ENCODE results near the gene RIOK2.
A peak's percentile ranks its signal among the peaks of the same experiment; 100 is the strongest.

RIOK2 gene

DNA sequence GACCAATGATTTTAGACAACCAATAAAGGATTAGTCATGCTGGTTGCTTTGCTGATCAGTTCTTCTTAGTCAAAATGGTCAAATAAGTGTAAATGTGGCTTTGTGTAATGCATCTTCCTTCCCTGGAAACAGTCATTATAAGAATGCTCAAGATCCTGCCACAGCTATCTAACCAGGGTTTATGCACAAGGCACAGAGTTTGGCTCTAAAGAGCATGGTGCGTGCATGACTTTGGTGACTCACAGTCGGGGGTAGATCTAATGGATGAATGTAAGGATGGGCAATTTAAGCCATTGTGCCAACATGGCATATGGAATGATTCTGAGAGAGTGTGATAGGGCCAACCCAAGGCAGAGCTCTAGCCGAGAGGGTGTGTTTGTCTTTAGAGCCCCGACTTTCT, 47.2 kb downstream of the RIOK2 start:
- no peak for DNase-seq
- in situ Hi-C loops (cut with MboI; ENCODE audit: low pct_unique_long_range_greater_than_20kb, low sequenced_read_pairs) = no loop called here

DNA sequence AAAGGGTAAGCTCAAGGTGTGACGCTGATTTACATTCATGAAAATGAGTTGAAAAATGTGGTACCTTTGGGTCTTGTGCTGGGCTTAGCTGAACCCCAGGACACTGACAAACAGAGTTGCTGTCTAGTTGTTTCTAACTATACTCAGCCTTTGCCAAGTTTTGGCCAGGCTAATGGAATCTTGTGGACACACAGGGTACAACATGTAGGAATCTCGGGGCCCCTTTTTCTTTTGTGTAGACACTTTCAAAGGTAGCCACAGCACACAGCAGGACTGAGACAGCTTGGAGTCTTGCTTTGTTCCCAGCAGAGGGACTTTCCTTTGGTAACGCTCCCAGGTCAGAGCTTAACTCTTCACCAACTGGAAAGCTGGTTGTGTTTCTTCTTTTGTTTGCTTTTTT, 48.4 kb downstream of the RIOK2 start:
- no peak for DNase-seq
- in situ Hi-C loops (cut with MboI; ENCODE audit: low pct_unique_long_range_greater_than_20kb, low sequenced_read_pairs) = no loop called here

DNA sequence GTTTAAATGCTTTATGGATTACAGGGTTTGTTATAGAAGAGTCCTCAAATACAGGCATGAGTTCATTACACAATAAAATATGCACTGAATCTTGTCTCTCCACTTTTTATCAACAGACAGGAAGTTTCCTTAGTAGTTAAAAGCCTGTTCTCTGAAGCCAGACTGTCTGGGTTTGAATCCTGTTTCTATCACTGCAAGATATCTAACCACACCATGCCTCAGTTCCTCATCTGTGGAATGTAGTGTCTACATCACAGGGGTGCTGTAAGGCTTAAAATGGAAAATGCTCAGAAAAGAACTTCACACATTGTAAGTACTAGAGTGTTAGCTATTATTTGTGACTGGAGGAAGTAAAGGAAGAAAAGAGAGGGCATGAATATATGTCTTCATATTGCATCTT, 49.9 kb downstream of the RIOK2 start:
- in situ Hi-C loops (cut with MboI; ENCODE audit: low pct_unique_long_range_greater_than_20kb, low sequenced_read_pairs) = no loop called here
- DNase-seq = peak; percentile 36

DNA sequence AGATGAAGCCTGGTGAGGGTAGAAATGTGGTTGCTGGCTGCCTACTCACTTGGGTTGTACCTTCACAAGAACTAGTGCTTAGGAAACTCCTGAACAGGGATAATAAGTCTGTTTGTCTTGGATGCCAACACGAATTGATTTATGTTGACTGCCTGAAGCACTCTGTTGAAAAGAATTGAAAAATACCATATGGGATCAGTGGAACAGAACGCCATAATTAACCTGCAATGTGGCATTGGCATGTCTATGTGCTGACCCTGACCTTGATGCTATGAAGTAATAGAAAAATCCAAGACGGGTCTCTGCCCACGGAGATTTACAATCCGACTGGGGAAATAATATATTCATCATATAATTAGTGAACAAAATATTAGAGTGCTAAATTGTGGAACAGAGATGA, 51.1 kb downstream of the RIOK2 start:
- DNase-seq = no peak
- in situ Hi-C loops (cut with MboI; ENCODE audit: low pct_unique_long_range_greater_than_20kb, low sequenced_read_pairs) = no loop called here

DNA sequence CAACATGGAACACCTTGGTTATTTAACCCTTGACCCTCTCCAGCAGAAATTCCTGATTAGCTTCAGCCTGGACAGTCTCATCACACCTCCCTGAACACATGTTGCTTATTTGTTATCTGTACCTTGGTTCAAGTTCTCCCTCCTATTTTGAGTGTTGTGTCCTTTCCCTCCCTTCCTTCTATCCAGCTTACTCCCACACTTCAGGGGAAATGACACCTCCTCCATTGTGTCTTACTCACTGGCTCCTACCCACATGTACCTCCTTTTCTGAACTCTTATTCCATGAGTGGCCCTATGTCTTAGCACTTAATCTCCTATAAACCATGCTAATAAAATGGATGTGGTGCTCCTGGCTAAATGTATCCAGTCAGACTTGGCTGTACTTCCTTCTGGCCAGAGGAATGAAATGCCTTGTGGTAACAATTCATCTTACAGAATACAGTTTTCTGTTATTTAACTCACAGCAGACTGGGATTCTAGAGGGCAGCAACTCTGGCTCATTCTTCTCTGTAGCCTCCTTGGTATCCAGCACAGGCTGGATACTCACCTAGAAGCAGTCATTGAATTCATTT, 51.8 kb downstream of the RIOK2 start:
- no peak for DNase-seq
- in situ Hi-C loops (cut with MboI; ENCODE audit: low pct_unique_long_range_greater_than_20kb, low sequenced_read_pairs) = no loop called here

DNA sequence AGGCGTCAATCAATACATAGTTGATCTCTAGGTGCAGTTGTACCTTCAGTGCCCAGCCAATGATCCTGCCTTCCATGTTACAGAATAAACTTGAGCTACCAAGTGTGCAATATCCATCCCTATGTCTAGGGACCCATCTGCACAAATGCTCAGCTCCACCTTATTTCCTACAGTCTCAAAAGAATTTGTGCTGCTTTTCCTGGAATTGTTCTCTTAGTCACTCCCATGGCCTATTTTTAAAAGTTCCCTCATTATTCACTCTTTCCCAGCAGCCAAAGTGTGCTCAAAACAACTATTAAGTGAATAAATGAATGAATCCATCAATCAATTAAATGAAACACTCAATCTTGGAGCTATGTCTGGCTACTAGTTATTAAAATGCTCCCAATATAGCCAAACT, 55.3 kb downstream of the RIOK2 start:
- in situ Hi-C loops (cut with MboI; ENCODE audit: low pct_unique_long_range_greater_than_20kb, low sequenced_read_pairs) = no loop called here
- DNase-seq = no peak

DNA sequence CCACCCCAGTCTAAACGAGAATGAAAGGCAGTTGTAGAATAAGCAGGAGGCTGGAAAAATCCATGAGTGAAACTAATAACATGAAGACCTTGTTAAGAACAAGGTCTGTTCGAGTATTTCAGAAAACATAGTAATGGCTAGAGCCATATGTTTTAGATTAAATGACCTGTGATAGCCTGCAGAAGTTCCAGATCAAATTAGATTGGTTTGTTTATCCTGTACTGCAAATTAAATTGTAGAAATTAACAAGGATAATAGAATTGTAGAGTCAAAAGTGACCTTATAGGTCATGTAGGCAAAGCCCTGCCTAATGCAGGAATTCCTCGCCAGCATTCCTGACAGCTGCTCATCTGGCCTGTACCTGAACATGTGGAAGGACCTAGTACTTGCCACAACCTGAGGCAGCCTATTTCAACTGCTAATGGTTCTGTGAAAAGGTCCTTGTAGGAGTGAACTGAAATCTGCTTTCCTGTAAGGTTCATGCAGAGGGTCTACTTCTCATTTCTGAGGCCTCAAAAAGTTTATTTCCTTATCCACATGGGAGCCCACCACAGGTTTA, 57.8 kb downstream of the RIOK2 start:
- in situ Hi-C loops (cut with MboI; ENCODE audit: low pct_unique_long_range_greater_than_20kb, low sequenced_read_pairs) = no loop called here
- DNase-seq = no peak

DNA sequence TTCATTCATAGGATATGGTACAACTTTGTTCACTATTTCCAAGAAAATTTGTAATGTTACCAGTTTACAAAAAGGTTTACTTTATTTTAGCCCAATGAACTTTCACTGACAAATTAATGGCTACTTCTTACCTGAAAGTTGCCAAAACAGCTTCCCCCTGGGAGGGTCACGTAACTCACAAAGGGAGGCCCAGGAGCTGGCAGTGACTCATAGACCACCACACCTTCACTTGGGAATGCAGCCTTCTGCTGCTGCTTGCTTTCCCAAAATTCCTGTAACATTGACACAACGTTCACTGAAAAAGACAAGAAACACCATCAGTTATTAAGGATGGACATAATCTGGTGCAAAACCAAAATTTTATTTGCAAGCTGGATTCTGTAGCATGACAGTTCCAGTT, 58.7 kb downstream of the RIOK2 start:
- DNase-seq = no peak
- in situ Hi-C loops (cut with MboI; ENCODE audit: low pct_unique_long_range_greater_than_20kb, low sequenced_read_pairs) = no loop called here

DNA sequence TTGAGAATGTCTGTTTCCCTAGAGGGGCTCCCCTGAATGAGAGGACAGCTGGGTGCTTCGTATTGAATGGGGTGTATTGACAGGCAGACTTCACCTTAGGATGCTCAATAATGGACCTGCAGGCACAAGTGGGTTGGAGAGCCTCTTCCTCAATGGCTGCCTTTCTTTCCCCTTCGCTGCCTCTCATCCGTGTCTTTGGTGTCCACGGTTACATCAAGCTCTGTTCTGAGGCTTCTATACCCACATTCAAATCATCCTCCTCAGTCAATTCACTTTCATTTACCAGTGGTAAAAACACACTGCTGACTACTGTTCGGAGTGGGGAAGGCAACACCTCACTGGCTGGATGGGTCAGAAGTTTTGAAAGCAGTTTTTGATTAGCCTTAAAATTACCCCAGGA, 61.2 kb downstream of the RIOK2 start:
- DNase-seq = no peak
- in situ Hi-C loops (cut with MboI; ENCODE audit: low pct_unique_long_range_greater_than_20kb, low sequenced_read_pairs) = no loop called here

DNA sequence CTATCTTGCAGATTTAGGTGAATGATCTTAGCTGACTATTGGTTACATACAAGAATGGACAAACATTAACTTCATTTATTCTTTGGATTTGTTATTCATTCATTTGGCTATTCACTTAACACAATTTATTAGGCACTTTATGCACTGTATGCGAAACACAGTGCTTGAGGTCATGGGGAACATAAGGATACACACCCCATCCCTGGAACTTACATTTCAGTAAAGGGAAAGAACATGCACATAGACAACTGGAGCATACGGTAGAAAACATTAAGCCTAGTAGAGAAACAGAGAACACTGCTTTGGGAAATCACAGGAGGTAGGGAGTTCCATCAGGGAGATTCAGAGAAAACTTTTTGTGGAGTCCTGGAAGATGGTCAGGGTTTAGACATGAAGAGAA, 62.9 kb downstream of the RIOK2 start:
- no peak for DNase-seq
- in situ Hi-C loops (cut with MboI; ENCODE audit: low pct_unique_long_range_greater_than_20kb, low sequenced_read_pairs) = no loop called here

DNA sequence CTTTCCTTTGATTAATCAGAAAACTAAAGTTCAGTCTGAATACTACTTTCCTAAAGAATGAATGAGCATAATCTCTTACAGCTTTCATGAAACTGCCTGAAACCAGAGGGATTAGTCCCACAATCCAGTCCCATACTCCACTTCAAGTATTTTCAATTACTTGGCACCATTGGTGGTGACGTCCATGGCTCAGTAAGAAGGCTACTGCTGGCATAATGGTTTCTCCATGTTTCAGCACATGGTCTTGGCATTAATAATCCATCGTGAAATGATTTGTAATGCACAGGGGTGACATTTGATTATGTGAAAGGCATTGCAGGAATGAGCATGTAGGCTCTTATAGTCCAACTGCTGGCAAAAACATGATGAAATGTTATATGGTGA, 64.0 kb downstream of the RIOK2 start:
- DNase-seq = no peak
- in situ Hi-C loops (cut with MboI; ENCODE audit: low pct_unique_long_range_greater_than_20kb, low sequenced_read_pairs) = no loop called here

DNA sequence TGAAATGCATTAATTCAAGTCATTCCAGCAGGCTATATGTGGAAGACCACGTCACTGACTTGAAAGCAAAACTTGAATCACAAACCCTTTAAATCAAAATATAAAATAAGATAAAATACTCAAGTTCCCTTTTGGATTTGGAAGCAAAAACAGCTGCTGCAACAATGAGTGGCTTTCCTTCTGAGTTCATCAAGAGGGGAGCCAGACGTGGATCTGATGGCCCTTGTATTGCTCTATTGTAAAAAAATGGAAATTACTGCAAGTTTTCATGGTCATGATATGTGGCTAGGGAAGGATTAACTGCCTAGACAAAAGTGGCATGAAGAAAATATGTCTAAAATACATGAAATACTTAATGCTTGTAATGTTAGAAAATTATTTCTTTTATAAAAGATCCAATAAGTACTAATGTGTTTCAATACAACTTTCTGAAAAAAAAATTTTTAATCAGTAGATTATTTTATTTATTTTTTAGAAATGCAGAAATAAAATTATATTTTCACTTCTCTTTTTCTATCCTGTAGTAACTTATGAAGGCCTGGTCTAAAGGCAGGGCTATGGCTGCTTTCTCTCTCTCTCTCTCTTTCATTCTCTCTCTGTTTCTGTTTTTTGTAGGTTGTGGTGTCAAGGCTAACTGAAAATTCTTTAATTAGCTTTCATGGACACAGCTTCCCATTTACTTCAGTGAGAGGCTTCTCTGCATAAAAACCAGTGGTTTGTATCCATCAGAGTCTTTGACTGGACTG, 64.6 kb downstream of the RIOK2 start:
- in situ Hi-C loops (cut with MboI; ENCODE audit: low pct_unique_long_range_greater_than_20kb, low sequenced_read_pairs) = no loop called here
- no peak for DNase-seq

DNA sequence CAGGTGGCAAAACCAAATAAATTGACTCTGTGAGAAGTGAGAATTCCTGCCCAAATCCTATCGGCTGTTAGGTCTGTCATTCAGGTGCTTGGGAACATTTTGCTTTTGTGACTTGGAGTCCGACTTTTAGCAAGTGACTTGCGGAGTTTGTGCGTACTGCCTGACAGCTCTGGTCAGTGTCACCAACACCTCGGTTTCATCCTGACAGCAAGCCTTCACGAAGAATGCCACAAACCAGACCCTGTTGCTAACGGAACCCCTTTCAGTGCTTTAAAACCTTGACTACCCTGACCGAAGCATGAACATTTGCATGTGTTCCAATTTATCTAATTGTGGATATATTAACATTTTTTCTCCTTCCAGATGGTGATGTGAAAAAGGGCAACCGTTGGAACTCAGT, 67.1 kb downstream of the RIOK2 start:
- no peak for DNase-seq
- in situ Hi-C loops (cut with MboI; ENCODE audit: low pct_unique_long_range_greater_than_20kb, low sequenced_read_pairs) = no loop called here

DNA sequence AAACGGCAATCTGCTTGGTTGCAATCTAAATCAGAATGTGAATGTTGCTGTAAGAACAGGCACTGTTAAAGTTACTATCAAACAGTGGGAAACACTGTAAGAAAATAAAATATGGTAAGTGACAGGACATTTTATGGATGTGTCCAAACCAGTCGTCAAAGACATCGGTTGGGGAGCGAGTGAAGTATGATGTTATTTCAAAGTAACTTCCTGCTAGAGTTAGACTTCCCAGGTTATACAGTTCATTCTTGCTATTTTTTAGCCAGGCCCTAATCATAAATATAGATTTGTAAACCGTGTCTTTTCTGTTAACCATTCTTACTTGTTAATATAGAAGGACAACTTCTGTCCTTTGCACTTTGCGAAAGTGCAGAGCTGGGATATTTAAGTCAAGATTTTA, 70.8 kb downstream of the RIOK2 start:
- DNase-seq = no peak
- in situ Hi-C loops (cut with MboI; ENCODE audit: low pct_unique_long_range_greater_than_20kb, low sequenced_read_pairs) = no loop called here

DNA sequence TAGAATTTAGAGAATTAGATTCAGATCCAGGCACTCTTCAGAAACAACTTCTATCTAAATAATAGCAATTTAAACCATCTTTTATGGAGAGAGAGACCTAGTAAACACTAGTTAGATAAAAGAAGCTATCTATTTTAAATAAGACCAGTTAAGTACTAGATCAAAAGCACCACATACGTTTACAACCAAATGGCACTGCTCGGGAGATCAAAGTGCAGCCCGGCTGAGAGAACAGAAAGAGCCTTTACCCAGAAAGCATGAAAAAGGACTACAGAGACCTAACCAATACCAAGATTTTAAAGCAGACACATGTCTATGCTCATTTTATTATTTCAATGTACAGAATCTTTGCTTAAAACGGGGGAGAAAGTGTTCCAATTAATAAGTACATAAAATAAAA, 71.4 kb downstream of the RIOK2 start:
- in situ Hi-C loops (cut with MboI; ENCODE audit: low pct_unique_long_range_greater_than_20kb, low sequenced_read_pairs) = no loop called here

DNA sequence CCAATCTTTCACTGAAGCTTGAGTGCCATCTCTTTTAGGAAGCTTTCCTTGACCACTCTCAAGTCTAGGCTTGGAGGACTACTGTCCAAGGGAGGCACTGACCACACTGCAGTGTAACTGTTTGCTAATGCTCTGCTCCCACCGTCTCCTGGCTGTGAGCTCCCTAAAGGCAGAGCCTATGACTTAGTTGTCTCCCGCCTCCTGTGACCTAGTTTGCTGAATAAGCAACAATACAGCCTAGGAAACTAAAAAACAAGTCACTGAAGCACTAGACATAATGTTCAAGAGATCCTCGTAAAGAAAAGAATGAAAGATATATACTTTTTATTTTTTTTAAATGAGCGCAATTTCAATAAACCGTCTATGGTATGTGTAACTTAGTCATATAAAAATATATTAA, 72.0 kb downstream of the RIOK2 start:
- DNase-seq = no peak
- in situ Hi-C loops (cut with MboI; ENCODE audit: low pct_unique_long_range_greater_than_20kb, low sequenced_read_pairs) = no loop called here

More for the DNA sequence above, 71.4 kb downstream of the RIOK2 start:
- no peak for DNase-seq

Data from KBM-7 (cell line).